Measurements from ENCODE around the gene TOP3B. TPM values are rescaled to one million over a fixed set of nuclear protein-coding genes. Genes with fewer than 3 reads are reported as not detected.

Gene TOP3B
- total RNA-seq, 1 donor from 2014 or later, result 18.4 TPM

DNA sequence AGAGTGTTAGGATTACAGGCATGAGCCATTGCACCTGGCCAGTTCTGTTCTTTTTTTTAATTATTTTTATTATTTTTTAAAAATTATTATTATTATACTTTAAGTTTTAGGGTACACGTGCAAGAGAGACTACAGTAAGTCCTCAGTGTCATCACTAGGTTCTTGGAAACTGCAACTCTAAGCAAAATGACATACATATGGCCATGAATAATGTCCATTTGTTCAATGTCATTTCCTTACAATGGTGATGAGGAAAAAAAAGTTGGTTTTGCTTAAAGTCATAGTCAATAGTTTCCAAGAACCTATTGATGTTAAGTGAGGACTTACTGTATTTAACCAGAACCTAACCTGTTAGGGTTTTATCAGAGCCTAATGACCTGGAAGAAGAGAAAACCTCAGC, 29.4 kb upstream of the TOP3B start:
- no peak for DNase-seq (ENCODE audit: low spot score)

DNA sequence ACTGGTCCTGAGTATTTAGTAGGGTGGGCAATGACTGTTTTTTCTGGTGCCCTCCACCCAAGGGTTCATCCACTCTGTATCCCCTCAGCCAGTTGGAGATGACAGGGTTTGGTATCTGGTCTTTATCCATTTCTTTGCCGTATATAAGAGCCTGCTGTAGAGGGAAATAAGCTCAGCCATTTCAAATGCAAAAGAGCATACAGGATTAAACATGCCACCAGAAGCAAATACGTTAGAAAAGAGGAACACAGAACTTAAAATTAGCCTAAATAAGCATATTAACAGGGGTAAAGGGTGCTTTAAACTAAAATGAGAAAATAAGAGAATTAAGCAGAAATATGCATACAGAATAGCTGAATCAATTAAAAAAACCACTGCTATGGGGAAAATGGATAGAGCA, 27.8 kb upstream of the TOP3B start:
- DNase-seq (ENCODE audit: low spot score), result no peak

DNA sequence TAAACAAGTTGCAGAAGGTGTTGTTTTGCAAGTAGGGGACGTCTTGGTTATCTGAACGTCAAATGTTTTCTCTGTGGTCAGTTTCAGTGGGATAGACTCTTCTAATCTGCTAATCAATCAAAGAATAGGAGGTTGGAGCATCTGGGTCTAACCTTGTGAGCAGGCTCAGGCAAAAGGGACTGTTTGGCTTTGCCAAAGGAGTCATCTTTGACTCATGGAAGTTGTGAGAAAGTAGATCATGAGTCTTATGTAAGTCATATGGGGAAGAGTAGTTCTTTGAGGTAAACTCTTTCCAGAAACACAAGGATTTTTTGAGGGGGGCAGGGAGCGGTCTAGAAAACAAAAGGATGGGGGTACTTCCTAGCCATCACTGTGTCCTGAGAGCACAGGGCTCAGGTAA, 27.1 kb upstream of the TOP3B start:
- DNase-seq (ENCODE audit: low spot score), result no peak

DNA sequence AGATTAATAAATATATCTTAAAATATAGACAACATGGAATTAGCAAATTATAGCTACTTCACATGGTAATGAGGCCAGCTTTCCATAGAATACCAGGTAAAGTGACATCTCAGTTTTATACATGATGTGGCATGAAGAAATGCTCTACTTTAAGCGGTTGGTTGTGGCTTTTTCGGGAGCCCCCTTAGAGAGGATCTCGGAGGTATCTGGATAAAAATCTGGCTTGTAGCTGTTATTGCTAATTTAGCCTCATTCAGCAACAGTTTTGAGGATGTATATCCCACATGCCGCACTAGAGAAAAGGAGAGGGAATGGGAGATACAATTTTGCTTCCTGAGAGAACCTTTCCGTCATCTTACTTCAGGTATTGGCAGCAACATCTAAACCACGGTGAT, 24.0 kb upstream of the TOP3B start:
- no peak for DNase-seq (ENCODE audit: low spot score)

DNA sequence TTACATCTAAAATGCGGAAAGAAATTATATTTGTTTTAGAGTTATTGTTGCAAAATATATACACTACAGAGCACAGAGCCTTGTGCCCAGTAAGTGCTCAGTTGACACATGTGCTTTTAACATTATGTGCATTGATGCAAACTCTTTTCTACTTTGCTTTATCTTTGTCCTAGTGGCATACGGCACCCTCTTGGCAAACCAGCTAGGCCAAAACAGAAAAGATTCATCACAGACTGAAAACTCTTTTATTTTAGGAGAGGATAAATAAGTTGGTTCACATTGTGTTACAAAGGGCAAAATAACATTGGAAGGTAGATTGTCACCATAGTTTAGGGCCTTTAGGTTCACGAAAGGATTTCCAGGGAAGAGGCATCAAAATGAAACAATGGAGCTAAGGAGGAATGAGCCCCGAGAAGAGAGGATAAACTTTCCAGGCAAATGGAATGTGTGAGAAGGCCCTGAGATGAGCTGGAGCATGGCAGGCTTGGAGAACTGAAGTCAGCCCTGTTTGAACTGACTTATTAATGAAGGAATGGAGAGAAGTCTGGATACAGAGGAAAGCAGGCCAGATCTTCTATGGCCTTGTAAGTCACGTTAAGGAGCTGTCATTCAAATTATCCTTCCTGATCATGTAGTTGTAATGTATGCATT, 23.5 kb upstream of the TOP3B start:
- DNase-seq (ENCODE audit: low spot score), result no peak

DNA sequence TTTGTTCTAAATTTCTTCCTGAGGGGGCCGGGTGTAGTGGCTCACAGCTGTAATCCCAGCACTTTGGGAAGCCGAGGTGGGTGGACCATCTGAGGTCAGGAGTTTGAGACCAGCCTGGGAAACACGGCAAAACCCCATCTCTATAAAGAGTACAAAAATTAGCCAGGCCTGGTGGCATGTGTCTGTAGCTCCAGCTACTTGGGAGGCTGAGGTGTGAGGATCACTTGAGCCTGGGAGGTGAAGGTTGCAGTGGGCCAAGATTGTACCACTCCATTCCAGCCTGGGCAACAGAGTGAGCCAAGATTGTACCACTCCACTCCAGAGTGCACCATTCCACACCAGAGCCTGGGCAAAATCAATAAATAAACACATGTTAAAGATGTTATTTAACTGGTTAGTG, 20.6 kb upstream of the TOP3B start:
- no peak for DNase-seq (ENCODE audit: low spot score)

DNA sequence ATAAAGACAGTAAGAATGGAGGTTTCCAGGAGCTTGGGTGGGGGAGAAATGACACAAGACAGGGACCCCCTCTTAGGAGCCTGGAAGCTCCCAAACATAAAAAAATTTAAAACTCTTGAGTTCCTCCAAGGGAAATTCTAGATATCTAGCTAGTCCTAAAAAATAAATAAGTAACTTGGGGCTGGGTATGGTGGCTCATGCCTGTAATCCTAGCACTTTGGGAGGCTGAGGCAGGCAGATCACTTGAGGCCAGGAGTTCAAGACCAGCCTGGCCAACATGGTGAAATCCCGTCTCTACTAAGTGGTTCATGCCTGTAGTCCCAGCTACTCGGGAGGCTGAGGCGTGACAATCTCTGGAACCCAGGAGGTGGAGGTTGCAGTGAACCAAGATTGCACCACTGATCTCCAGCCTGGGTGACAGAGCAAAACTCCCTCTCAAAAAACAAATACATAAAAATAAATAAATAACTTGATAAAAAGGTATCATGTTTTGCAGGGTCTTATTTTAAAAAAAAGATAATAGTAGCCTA, 20.0 kb upstream of the TOP3B start:
- no peak for DNase-seq (ENCODE audit: low spot score)

DNA sequence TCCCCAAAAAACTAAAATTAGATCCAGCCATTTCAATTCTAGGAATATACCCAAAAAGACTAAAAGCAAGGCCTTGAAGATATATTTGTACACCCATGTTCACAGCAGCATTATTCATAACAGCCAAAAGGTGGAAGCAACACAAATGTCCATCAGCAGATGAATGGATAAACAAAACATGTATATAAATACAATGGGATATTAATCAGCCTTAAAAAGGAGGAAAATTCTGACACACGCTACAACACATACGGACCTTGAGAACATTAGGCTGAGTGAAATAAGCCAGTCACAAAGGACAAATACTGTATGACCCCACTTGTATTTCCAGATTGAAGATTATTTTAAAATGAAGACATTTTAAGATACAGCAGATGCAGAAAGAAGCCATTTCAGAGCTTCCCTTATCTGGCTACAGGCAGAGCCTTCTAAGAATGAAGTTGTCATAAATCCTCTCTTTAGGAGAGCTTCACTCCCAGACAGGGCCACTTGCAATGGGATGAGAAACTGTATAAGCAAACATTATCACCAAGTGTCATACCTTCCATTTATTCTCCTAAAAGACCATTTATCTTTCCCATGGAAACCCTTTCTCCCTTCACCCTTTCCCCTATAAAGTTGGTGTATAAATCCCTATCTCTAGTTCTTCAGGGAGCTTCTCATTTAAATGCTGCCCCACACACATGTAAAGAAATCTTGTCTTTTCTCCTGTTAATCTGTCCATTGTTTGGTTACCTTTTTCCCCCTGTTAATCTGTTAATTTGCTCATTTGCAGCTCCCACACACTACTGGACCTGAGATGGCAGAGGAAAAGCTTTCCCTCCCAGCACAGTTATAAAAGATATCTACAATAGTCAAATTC, 19.3 kb upstream of the TOP3B start:
- no peak for DNase-seq (ENCODE audit: low spot score)

DNA sequence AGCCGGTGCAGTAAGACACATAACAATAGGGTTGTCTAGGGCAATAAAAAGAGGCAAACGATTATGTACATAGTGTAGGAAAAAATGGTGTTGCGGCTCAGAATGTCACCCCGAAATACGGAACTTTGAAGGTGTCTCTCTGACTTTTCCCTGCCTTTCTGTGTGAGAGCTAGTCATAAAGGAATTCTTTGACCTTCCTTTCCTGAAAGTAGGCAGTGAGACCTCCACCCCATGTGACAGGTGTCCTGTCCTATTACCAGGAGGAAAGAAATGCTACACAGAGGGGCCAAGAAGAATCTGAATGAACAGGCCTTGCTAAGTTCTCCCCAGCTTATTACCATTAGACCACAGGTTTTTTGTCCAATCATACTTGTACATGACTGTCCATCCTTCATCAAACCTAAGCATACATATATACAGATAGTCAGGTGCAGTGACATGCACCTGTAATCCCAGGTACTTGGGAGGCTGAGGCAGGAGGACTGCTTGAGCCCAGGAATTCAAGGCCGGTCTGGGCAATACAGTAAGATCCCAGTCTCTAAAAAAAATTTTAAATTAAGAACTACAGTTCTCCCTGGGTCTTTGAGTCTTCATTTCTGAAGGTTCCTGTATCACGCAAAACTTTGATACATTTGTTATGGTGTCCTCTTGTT, 16.1 kb upstream of the TOP3B start:
- DNase-seq (ENCODE audit: low spot score), result no peak

DNA sequence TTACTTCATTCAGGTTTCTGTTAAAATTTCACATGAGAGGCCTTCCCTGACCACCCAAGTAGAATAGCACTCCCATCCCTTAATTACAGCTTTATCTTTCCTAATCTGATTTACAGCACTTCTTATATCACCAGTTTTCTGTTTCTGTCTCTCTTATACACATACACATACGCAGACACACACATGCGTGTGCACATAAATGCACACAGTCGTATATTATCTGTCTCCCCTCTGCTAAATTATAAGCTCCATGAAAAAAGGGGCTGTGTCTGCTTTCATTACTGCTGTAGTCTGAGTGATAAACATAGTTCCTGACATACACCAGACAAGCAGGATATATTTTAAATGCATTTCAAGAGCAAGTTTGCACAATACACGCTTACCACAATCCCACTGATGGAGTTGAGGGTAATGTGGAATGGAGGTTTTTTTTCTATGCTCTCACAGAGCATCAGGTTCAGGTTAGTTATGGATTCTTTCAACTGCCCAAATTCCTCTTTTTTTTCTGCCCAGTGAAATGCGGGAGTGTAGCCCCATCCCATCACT, 13.7 kb upstream of the TOP3B start:
- DNase-seq (ENCODE audit: low spot score), result no peak

DNA sequence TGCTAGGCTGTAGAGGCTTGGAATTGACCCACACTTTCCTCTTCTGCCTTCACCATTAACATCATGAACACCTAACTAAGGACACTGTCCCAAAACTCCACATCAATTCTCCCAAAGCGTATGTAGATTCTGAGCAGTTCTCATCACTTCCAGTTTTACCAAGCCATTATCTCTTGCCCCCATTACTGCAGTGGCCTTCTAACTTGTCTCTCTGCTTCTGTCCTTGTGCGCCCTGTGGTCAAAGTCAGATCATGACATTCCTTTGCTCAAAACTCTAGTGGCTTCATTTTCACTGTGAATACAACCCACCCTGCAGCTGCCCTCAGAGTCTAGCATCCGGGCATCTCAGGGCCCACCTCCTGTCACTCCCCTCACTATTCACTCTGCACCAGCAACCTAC, 13.1 kb upstream of the TOP3B start:
- DNase-seq (ENCODE audit: low spot score), result no peak

DNA sequence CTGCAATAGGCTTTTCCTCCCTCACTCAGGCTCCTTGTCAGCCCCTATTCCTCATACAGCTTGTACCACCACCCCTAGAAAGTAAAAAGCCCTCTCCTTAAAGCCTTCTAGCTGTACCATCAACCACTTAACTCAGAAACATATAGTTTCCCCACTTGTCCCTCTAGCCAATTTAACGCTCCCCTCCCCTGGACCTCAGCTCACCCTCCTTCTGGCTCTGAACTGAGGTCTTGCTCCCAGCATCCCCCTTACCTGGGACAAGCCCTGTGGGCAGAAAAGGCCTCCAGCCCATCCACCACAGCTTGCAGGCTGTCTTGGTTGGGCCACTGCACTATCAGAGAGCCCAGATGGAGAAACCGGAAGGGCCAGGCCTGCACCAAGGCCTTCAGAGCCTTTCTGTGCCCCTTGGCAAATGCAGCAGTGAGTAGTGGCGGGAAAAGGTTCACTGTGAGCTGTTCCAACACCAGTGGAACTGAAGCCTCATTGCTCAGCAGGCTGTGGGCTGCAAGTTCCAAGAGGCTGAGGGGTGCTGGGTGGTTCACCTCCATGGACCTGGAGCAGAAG, 12.4 kb upstream of the TOP3B start:
- no peak for DNase-seq (ENCODE audit: low spot score)

DNA sequence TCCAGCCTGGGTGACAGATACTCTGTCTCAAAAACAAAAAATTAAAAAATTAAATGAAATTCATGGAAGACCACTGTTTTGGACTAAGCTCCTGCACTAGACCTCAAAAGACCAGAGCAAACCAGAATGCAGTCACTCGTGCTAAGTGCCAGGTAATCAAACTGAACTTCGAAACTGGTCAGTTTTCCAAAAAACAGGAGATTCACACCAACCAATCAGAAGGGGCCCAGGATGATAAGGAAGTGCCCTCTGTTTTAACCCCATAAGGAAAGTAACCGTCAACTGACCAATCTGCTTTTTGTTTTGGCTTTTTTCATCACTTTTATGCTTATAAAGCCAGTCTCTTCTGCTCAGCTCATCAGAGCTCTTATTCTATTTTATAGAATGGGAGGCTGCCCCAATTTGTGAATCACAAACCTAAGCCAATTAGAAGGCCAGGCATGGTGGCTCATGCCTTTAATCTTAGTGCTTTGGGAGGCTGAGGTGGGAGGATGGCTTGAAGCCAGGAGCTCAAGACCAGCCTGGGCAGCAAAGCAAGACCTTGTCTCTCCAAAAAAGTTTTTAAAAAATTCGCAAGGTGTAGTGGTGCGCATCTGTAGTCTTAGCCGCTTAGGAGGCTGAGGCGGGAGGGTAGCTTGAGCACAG, 10.1 kb upstream of the TOP3B start:
- no peak for DNase-seq (ENCODE audit: low spot score)

DNA sequence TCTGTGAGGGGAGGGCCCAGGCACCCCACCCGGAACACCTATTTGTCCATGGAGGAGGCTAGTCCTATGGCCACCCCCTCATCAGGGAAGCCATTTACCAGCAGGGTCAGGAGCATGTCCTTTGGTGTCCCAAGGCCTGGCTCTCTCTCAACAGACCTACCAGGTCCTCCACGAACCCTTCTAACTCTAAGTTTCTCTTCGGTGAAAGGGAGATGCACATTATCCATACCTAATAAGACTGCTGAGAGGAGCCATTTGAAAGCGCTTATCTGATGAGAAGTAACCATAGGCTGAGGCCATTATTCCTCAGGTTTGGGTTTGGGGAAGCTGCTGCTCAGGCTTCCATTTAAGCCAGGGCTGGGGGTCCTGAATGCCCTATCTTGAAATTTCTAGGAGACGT, 9.2 kb upstream of the TOP3B start:
- DNase-seq (ENCODE audit: low spot score), result no peak

DNA sequence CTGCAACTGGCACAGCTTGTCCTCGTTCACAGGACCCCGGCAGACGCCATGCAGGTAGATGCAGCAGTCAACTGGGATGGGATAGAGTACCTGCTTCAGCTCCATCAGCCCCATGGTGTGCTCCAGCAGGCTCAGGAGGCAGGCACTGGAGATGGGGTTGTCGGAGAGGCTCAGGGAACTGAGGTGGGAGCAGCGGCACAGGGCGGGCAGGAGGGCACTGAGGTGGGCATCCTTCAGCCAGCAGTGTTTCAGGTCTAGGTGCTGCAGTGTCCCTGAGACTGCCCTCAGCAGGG, 8.7 kb upstream of the TOP3B start:
- DNase-seq (ENCODE audit: low spot score), result no peak

DNA sequence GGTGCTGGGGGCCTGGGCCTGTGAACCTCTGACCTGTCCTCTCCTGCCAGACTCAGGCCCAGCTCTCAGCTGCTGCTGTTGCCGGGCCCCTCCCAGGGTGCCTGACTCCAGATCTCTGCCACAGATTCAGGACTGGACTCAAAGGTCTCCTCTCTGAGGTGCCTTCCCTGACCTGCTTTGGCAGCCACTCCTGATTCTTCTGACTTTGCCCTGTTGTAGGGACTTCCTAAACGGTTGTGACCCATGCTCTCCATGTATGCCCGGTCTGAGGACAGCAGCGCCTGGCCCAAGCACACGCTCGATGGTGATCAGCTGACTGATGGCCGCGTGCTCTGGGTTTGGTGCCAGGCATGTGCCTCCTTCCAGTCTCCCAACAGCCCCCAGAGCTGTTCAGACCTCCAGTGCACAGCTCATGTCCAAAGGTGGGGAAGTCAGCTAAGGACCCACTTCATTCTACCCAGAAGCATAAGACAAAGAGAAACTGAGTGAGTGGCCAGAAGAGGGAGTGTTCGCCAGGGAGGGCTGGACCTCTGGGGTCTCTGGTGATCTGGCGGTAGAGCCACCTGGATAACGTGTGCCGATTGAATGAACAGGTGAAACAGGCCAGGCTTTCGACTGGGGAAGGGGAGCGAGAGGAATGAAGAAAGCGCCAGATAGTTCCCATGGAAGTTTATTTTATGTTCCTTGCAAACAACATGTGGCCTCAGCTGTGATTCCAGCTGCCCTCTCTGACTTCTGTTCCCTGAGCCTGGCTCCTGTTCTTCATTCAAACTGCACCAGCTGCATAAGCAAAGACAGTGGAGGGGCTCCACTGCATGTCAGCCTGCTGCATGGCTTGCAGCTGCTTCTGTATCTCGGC, 8.1 kb upstream of the TOP3B start:
- peak; percentile 37 for DNase-seq (ENCODE audit: low spot score)

DNA sequence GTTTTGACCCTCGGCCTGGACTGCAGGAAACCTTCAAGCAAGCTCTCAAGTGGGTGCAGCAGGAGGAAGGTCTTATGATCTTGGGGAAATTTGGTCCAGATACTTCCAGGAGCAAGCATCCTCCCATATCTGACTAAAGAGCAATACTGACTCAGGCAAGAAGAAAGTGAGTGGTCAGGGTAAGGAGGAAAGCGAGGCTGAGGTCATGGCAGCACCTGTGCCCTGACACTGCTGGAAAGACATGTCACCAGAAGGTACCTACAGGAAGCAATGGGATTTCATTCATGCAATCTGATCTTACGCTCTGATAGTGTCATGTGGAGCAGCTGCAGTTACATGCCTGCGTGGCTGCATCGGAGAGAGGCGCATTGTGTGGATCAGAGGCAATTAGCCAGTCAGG, 6.5 kb upstream of the TOP3B start:
- DNase-seq (ENCODE audit: low spot score), result no peak

DNA sequence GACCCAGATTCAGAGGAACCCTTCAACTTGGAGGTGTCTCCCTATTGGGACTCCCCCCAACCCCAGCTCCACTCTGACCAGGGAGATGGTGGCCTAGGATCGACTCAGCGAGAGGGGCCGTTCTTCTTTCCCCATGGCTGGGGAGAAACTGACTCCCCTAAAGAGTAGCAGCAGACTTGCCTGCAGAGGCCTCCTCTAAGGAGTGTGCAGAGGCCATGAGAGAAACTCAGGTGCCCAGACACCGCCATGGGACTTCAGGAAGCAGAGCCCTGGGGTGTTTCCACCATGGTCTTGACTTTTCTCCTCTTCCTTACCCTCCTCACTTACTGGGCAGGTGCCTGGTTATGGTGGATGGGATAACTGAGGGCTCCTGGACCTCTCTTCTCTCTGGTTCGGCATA, 2.6 kb upstream of the TOP3B start:
- no peak for DNase-seq (ENCODE audit: low spot score)

DNA sequence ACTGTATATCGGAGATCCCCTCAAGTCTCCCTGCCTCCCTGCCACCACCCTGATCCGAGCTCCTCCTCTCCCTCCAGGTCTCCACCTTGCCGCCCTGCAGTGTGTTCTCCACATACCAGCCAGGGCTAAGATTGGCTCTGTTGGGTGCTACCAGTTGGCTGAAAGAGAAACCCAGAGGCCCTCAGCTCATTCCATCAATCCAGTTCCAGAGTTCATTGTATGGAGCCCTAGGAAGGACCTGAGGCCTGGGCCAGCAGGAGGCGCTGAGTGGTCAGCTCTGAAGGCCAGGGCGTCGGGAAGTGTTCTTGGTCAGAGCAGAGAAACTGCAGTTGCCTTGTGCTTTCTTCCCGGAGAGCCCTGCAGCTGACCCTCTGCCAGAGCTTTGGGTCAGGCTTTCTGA, 2.2 kb upstream of the TOP3B start:
- no peak for DNase-seq (ENCODE audit: low spot score)

DNA sequence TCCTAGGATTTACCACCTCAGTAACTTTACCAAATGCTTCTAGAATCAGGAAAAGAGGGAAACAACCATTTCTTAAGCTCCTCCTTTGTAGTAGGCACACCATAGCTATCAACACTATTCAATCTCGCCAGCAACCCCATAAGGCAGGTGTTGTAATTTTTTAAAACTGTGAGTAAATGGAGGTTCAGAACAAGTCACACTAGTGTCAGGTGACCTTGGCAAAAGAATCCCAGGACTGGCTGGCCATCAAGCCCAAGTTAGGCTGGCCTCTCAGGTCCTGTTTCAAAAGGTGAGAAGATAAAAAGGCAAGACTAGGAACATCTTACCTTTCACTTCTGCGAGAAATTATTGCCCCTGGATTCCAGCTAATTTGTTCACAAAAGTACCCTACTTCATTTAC, 713 bp downstream of the TOP3B start:
- no peak for DNase-seq (ENCODE audit: low spot score)
